HG03097 (cell line): ENCODE measurements around the gene AGPAT2.

Experiments used
- ATAC-seq: cut with Tn5 transposase; IDR thresholded peaks from one replicate; pipeline ENCODE4 v1.9.1; 2021; ENCODE audit not compliant: unreplicated experiment, low FRiP score

Gene AGPAT2

GRCh38 chr9:136675477-136676296 lies 11.6 kb downstream of the AGPAT2 start:
- ATAC-seq = no peak

GRCh38 chr9:136674786-136675349 lies 12.4 kb downstream of the AGPAT2 start:
- no peak for ATAC-seq

GRCh38 chr9:136673975-136674785 lies 13.1 kb downstream of the AGPAT2 start:
- ATAC-seq = no peak

GRCh38 chr9:136673088-136673974 lies 13.9 kb downstream of the AGPAT2 start:
- ATAC-seq = no peak

GRCh38 chr9:136672431-136673087 lies 14.7 kb downstream of the AGPAT2 start:
- no peak for ATAC-seq

GRCh38 chr9:136671646-136672430 lies 15.4 kb downstream of the AGPAT2 start:
- ATAC-seq = no peak

GRCh38 chr9:136671254-136671614 lies 16.0 kb downstream of the AGPAT2 start:
- ATAC-seq = no peak

- ATAC-seq = no peak
Measured at GRCh38 chr9:136670576-136671253, 16.5 kb downstream of the AGPAT2 start.

GRCh38 chr9:136669791-136670464 lies 17.3 kb downstream of the AGPAT2 start:
- no peak for ATAC-seq

- no peak for ATAC-seq
Measured at GRCh38 chr9:136668983-136669790, 18.1 kb downstream of the AGPAT2 start.

GRCh38 chr9:136667940-136668760 lies 19.1 kb downstream of the AGPAT2 start:
- ATAC-seq = no peak

GRCh38 chr9:136667214-136667939 lies 19.9 kb downstream of the AGPAT2 start:
- no peak for ATAC-seq

GRCh38 chr9:136666372-136667213 lies 20.7 kb downstream of the AGPAT2 start:
- no peak for ATAC-seq

- ATAC-seq = no peak
Measured at GRCh38 chr9:136665704-136666371, 21.4 kb downstream of the AGPAT2 start.
